ENCODE data around the gene BLVRA. TPM values are rescaled to one million over a fixed set of nuclear protein-coding genes. Genes with fewer than 3 reads are reported as not detected.

BLVRA gene
- polyA plus RNA-seq, 3 donors, result 71.9 to 238 (median 199) TPM

GRCh38 chr7:43761938-43762692, 3.6 kb downstream of the BLVRA start:
- H3K27ac Mint-ChIP-seq, result peak overlapping the region; percentile 77 to 97 (median 87)
- no peak overlapping the region for H3K4me3 ChIP-seq (replicated peaks in 1 of 3; ENCODE audit: low read depth in 2 of 3, low read length in 3 of 3)
- intact Hi-C loops (cut with micrococcal nuclease), result no loop called here
- peaks cover 77% of the 10 kb centered on the region for H3K79me2 ChIP-seq (ENCODE audit: insufficient read depth, low read length)
- peak overlapping the region; percentile 31 to 39 for H3K4me3 Mint-ChIP-seq
- H3K27ac ChIP-seq (ENCODE audit: low read depth in 1 of 2, low read length in 2 of 2), result no peak overlapping the region
- H3K9ac ChIP-seq (ENCODE audit: insufficient read depth, low read length, poor library complexity, severe bottlenecking), result no peak overlapping the region
- peaks cover 16 to 20% of the 10 kb centered on the region in 2 donors for H3K36me3 Mint-ChIP-seq
- H4K20me1 ChIP-seq (ENCODE audit: insufficient read depth, low read length), result no peaks in the 10 kb centered on the region
- no CpG with 5 or more reads among the region's 5 CpGs for WGBS (ENCODE audit: insufficient coverage)
- peaks cover 80 to 92% of the 10 kb centered on the region in 2 donors for H3K4me1 ChIP-seq (ENCODE audit: control insufficient read depth in 1 of 2, insufficient read depth in 2 of 2, low read length in 2 of 2)
- H3K9me3 Mint-ChIP-seq, result no peaks in the 10 kb centered on the region
- no peak overlapping the region for H2AFZ ChIP-seq (ENCODE audit: insufficient read depth, low read depth, low read length, poor library complexity, severe bottlenecking)
- no peaks in the 10 kb centered on the region for H3K27me3 Mint-ChIP-seq (ENCODE audit: low read depth in 3 of 3)
- no peak for TF ChIP-seq CTCF (IDR thresholded peaks at IDR 0.05)
- H3K36me3 ChIP-seq (replicated peaks in 1 of 2; ENCODE audit: control insufficient read depth in 1 of 2, insufficient read depth in 2 of 2, low read length in 2 of 2), result no peaks in the 10 kb centered on the region
- H3K27me3 ChIP-seq (ENCODE audit: control insufficient read depth in 2 of 2, insufficient read depth in 2 of 2, low read length in 2 of 2), result no peaks in the 10 kb centered on the region
- peak in 1 of 3 donors; percentile 45 for DNase-seq
- peak overlapping the region; percentile 0 for H3K4me2 ChIP-seq (replicated peaks; ENCODE audit: extremely low read depth, low read length, poor library complexity, severe bottlenecking)
- peaks cover 77% of the 10 kb centered on the region for H3K4me1 Mint-ChIP-seq
- H3K9me3 ChIP-seq (replicated peaks in 1 of 2; ENCODE audit: control insufficient read depth in 1 of 2, insufficient read depth in 1 of 2, low read length in 2 of 2), result no peaks in the 10 kb centered on the region

GRCh38 chr7:43763183-43763582, 4.7 kb downstream of the BLVRA start:
- H3K79me2 ChIP-seq (ENCODE audit: insufficient read depth, low read length), result peaks cover 88% of the 10 kb centered on the region
- H4K20me1 ChIP-seq (ENCODE audit: insufficient read depth, low read length), result peaks cover 1% of the 10 kb centered on the region
- peaks cover 69 to 84% of the 10 kb centered on the region in 2 donors for H3K4me1 ChIP-seq (ENCODE audit: control insufficient read depth in 1 of 2, insufficient read depth in 2 of 2, low read length in 2 of 2)
- H3K4me3 ChIP-seq (replicated peaks in 1 of 3; ENCODE audit: low read depth in 2 of 3, low read length in 3 of 3), result no peak overlapping the region
- H2AFZ ChIP-seq (ENCODE audit: insufficient read depth, low read depth, low read length, poor library complexity, severe bottlenecking), result no peak overlapping the region
- Mint-ChIP-seq H3K27me3 (ENCODE audit: low read depth in 3 of 3) (no peaks in the 10 kb centered on the region), H3K36me3 (peaks cover 15 to 31% of the 10 kb centered on the region in 2 donors), H3K9me3 (no peaks in the 10 kb centered on the region), H3K27ac (peak overlapping the region in 6 of 7 donors; percentile 56 to 97 (median 84)), H3K4me1 (peaks cover 74% of the 10 kb centered on the region), H3K4me3 (peak overlapping the region in 1 of 2 donors; percentile 46)
- no peak overlapping the region for H3K4me2 ChIP-seq (replicated peaks; ENCODE audit: extremely low read depth, low read length, poor library complexity, severe bottlenecking)
- H3K36me3 ChIP-seq (replicated peaks in 1 of 2; ENCODE audit: control insufficient read depth in 1 of 2, insufficient read depth in 2 of 2, low read length in 2 of 2), result peaks cover 0 to 6% of the 10 kb centered on the region in 2 donors
- no CpG with 5 or more reads among the region's 3 CpGs for WGBS (ENCODE audit: insufficient coverage)
- intact Hi-C loops (cut with micrococcal nuclease), result no loop called here
- TF ChIP-seq CTCF (IDR thresholded peaks at IDR 0.05), result no peak
- H3K9ac ChIP-seq (ENCODE audit: insufficient read depth, low read length, poor library complexity, severe bottlenecking), result no peak overlapping the region
- no peak for DNase-seq
- H3K27me3 ChIP-seq (ENCODE audit: control insufficient read depth in 2 of 2, insufficient read depth in 2 of 2, low read length in 2 of 2), result no peaks in the 10 kb centered on the region
- no peaks in the 10 kb centered on the region for H3K9me3 ChIP-seq (replicated peaks in 1 of 2; ENCODE audit: control insufficient read depth in 1 of 2, insufficient read depth in 1 of 2, low read length in 2 of 2)
- H3K27ac ChIP-seq (ENCODE audit: low read depth in 1 of 2, low read length in 2 of 2), result peak overlapping the region in 1 of 2 donors; percentile 84

Data from CD14-positive monocyte (primary cell).